A549 (cell line): ENCODE measurements around the gene FOXK1. TPM values are rescaled to one million over a fixed set of nuclear protein-coding genes. Genes with fewer than 3 reads are reported as not detected.

Experiments
- ATAC-seq, 2 experiments: fragments of 200-7000 bp in 1 of 2; fragments of >200 bp in 1 of 2; cut with Nextera tagmentation in 1 of 2; cut with Tn5 transposase in 1 of 2; 3 replicates each; pipeline versions ENCODE4 v1.8.0 to v1.9.1; 2018 to 2020; ENCODE audit warnings: mild to moderate bottlenecking in 1 of 2, moderate library complexity in 1 of 2
- CTCF ChIA-PET: fragments of 300-600 bp; sonication (Branson Sonifier 250); formaldehyde crosslinking; extraction: SDS; loops from one replicate; lab custom pipeline; 2021; ENCODE audit warnings: antibody characterized with exemption, inconsistent platforms; lab: Yijun Ruan, JAX
- POLR2A ChIA-PET: fragments of 350-600 bp; formaldehyde crosslinking; extraction: SDS; loops from one replicate; lab custom pipeline; 2021; ENCODE audit warnings: antibody characterized with exemption, inconsistent platforms; lab: Yijun Ruan, JAX
- DNase-seq, 2 experiments: peaks; one replicate each; pipeline versions ENCODE4 v3.0.0 to v3.0.0-alpha.2; 2011 to 2016; ENCODE audit warnings: low read depth in 1 of 2, low spot score in 1 of 2
- FAIRE-seq: peaks from 2 replicates; lab custom pipeline; 2011; peaks lifted over from hg19 to GRCh38; lab: Jason Lieb, UNC
- H3K27ac ChIP-seq, 2 experiments: fragments of >200 bp; sonication (Bioruptor Twin); formaldehyde crosslinking; 3 replicates each; pipeline ENCODE4 v1.5.1; 2016 to 2017
- H3K4me1 ChIP-seq: fragments of >200 bp; sonication (Bioruptor Twin); formaldehyde crosslinking; 3 replicates; pipeline ENCODE4 v1.6.1; 2016
- H3K4me2 ChIP-seq: fragments of >200 bp; sonication (Bioruptor Twin); formaldehyde crosslinking; 3 replicates; pipeline ENCODE4 v1.6.1; 2016
- H3K4me3 ChIP-seq: fragments of >200 bp; sonication (Bioruptor Twin); formaldehyde crosslinking; 3 replicates; pipeline ENCODE4 v1.5.1; 2016
- H3K9me3 ChIP-seq: fragments of >200 bp; sonication (Bioruptor Twin); formaldehyde crosslinking; 3 replicates; pipeline ENCODE4 v1.6.1; 2016
- BHLHE40 ChIP-seq: IDR thresholded peaks from 2 replicates; pipeline ENCODE4 v1.6.1; 2012; ENCODE audit warnings: low read depth, low read length, inconsistent platforms
- CEBPB ChIP-seq, 2 experiments: fragments of >200 bp in 1 of 2; sonication (Bioruptor Twin) in 1 of 2; formaldehyde crosslinking in 1 of 2; IDR thresholded peaks; 2 replicates each; pipeline ENCODE4 v1.6.1; 2012 to 2016
- CHD2 ChIP-seq: fragments of 150-350 bp; IDR thresholded peaks from 2 replicates; pipeline ENCODE4 v1.6.1; 2014; ENCODE audit warnings: low read length; ENCODE audit not compliant: partially characterized antibody
- CHD4 ChIP-seq: fragments of 200-600 bp; sonication (generic); IDR thresholded peaks from 2 replicates; pipeline ENCODE4 v1.6.1; 2016; ENCODE audit warnings: antibody characterized with exemption, mild to moderate bottlenecking, borderline replicate concordance
- CTCF ChIP-seq: fragments of >200 bp; sonication (Bioruptor Twin); formaldehyde crosslinking; IDR thresholded peaks from 3 replicates; pipeline ENCODE4 v1.5.1; 2016
- E2F6 ChIP-seq: IDR thresholded peaks from 2 replicates; pipeline ENCODE4 v1.6.1; 2012; ENCODE audit warnings: low read depth, borderline replicate concordance
- EHF ChIP-seq: fragments of 250-450 bp; sonication (Bioruptor Pico); IDR thresholded peaks from 2 replicates; pipeline ENCODE4 v1.5.0; 2020; ENCODE audit warnings: mild to moderate bottlenecking
- ELK1 ChIP-seq: fragments of 150-350 bp; IDR thresholded peaks from 2 replicates; pipeline ENCODE4 v1.6.1; 2014; ENCODE audit warnings: low read depth, mild to moderate bottlenecking, low read length
- EP300 ChIP-seq, 2 experiments: fragments of >200 bp; sonication (Bioruptor Twin); formaldehyde crosslinking; IDR thresholded peaks; 2 replicates in 1 of 2; 3 replicates in 1 of 2; pipeline ENCODE4 v1.6.1; 2016 to 2017
- FOSB ChIP-seq: fragments of 250-450 bp; sonication (Bioruptor Pico); IDR thresholded peaks from 2 replicates; pipeline ENCODE4 v1.5.0; 2020; ENCODE audit warnings: mild to moderate bottlenecking, moderate library complexity
- FOSL2 ChIP-seq, 2 experiments: fragments of 450-650 bp in 1 of 2; fragments of >200 bp in 1 of 2; sonication (Bioruptor Twin) in 1 of 2; formaldehyde crosslinking; IDR thresholded peaks; 2 replicates each; pipeline versions ENCODE4 v1.5.0 to v1.6.1; 2016 to 2020; ENCODE audit warnings: mild to moderate bottlenecking in 1 of 2, moderate library complexity in 1 of 2
- HDAC2 ChIP-seq: fragments of 200-600 bp; sonication (generic); IDR thresholded peaks from 2 replicates; pipeline ENCODE4 v1.6.1; 2016
- HOXA7 ChIP-seq: fragments of 250-450 bp; sonication (Bioruptor Pico); IDR thresholded peaks from 2 replicates; pipeline ENCODE4 v1.5.0; 2020; ENCODE audit warnings: mild to moderate bottlenecking, moderate library complexity
- HOXB13 ChIP-seq: fragments of 250-450 bp; sonication (Bioruptor Pico); IDR thresholded peaks from 2 replicates; pipeline ENCODE4 v1.5.0; 2020; ENCODE audit warnings: low read depth, mild to moderate bottlenecking, moderate library complexity
- KDM1A ChIP-seq: fragments of 200-600 bp; sonication (generic); IDR thresholded peaks from 2 replicates; pipeline ENCODE4 v1.6.1; 2016; ENCODE audit warnings: low read depth, mild to moderate bottlenecking
- MAFK ChIP-seq: fragments of 450-650 bp; IDR thresholded peaks from 2 replicates; pipeline ENCODE4 v1.6.1; 2014; ENCODE audit not compliant: partially characterized antibody
- MAZ ChIP-seq: fragments of 150-350 bp; IDR thresholded peaks from 2 replicates; pipeline ENCODE4 v1.6.1; 2014; ENCODE audit warnings: antibody characterized with exemption, low read depth, low read length, borderline replicate concordance
- NFE2L2 ChIP-seq: fragments of 150-350 bp; conservative IDR thresholded peaks from 2 replicates; pipeline ENCODE4 v1.6.1; 2014; ENCODE audit warnings: low read length
- NPAS2 ChIP-seq: fragments of 250-450 bp; sonication (Bioruptor Pico); IDR thresholded peaks from 2 replicates; pipeline ENCODE4 v1.8.0; 2022; ENCODE audit warnings: mild to moderate bottlenecking, moderate library complexity, borderline replicate concordance
- NR3C1 ChIP-seq: fragments of >200 bp; sonication (Bioruptor Twin); formaldehyde crosslinking; IDR thresholded peaks from 3 replicates; pipeline ENCODE4 v1.6.1; 2017
- PBX3 ChIP-seq: IDR thresholded peaks from 2 replicates; pipeline ENCODE4 v1.6.1; 2012
- POLR2A ChIP-seq: IDR thresholded peaks from 2 replicates; pipeline ENCODE4 v1.6.1; 2012; ENCODE audit warnings: mild to moderate bottlenecking, low read length
- RARB ChIP-seq: fragments of 250-450 bp; sonication (Bioruptor Pico); IDR thresholded peaks from 2 replicates; pipeline ENCODE4 v1.8.0; 2021; ENCODE audit warnings: mild to moderate bottlenecking, moderate library complexity
- RFX5 ChIP-seq: fragments of 450-650 bp; IDR thresholded peaks from 2 replicates; pipeline ENCODE4 v1.7.1; 2014; ENCODE audit warnings: antibody characterized with exemption, mild to moderate bottlenecking, moderate library complexity
- SMC3 ChIP-seq: fragments of >200 bp; sonication (Bioruptor Twin); formaldehyde crosslinking; IDR thresholded peaks from 3 replicates; pipeline ENCODE4 v1.6.1; 2018; ENCODE audit warnings: inconsistent platforms
- SREBF2 ChIP-seq: fragments of 450-650 bp; IDR thresholded peaks from 2 replicates; pipeline ENCODE4 v1.6.1; 2014; ENCODE audit warnings: mild to moderate bottlenecking, moderate library complexity
- TFCP2L1 ChIP-seq: fragments of 250-450 bp; sonication (Bioruptor Pico); IDR thresholded peaks from 2 replicates; pipeline ENCODE4 v1.5.0; 2021; ENCODE audit warnings: mild to moderate bottlenecking
- ZNF302 ChIP-seq: fragments of 250-450 bp; sonication (Bioruptor Pico); IDR thresholded peaks from 2 replicates; pipeline ENCODE4 v1.9.0; 2021; ENCODE audit warnings: inconsistent platforms, mild to moderate bottlenecking, moderate library complexity
- ZSCAN20 ChIP-seq: fragments of 250-450 bp; sonication (Bioruptor Pico); IDR thresholded peaks from 2 replicates; pipeline ENCODE4 v1.8.0; 2022; ENCODE audit warnings: mild to moderate bottlenecking, moderate library complexity
- WGBS: methylation state at CpG from one replicate; pipeline ENCODE4 v1.1.6; 2017; ENCODE audit errors: missing lambda C conversion rate; 5-methylcytosine and 5-hydroxymethylcytosine counted together
- polyA plus RNA-seq, 4 experiments: library from polyadenylated mRNA; depleted of rRNA in 3 of 4; stranded (reverse); fragments of >200 nt; fragmentation: RNase III in 1 of 4; extraction: RNeasy Plus Mini Kit Qiagen cat#74134 plus additional on column Dnase treatment in 1 of 4; gene quantifications; 2 replicates in 3 of 4; 3 replicates in 1 of 4; pipeline ENCODE4 v1.2.3, GENCODE V29; 2011 to 2017
- TF ChIP-seq, protein P1 (sequence below): fragments of >200 bp; sonication (Bioruptor Twin); formaldehyde crosslinking; IDR thresholded peaks from 2 replicates; pipeline ENCODE4 v1.6.1; 2016
- TF ChIP-seq, protein P2 (sequence below): fragments of >200 bp; sonication (Bioruptor Twin); formaldehyde crosslinking; IDR thresholded peaks from 3 replicates; pipeline ENCODE4 v1.6.1; 2016

Gene FOXK1
- polyA plus RNA-seq, 2 of the 4 experiments (the other 2 are of a cell fraction) = 6.8 to 10.9 TPM

GRCh38 chr7:4737300-4737699, 55.2 kb downstream of the FOXK1 start:
- no peak for DNase-seq
- H3K4me3 ChIP-seq = no peak overlapping the region
- FAIRE-seq = no peak
- H3K9me3 ChIP-seq = no peaks in the 10 kb centered on the region
- no peak overlapping the region for H3K4me2 ChIP-seq
- peaks cover 49% of the 10 kb centered on the region for H3K4me1 ChIP-seq
- no peak for TF ChIP-seq CHD2
- TF ChIP-seq CHD4 = no peak
- no peak for TF ChIP-seq HDAC2
- TF ChIP-seq BHLHE40 = no peak
- 89% methylated on average over 15 of the region's 15 CpGs for WGBS
- ChIA-PET POLR2A (no interaction called here), CTCF (interaction anchor here (1.3 to 1.9 kb wide), 2 partner anchors 17 to 95 kb away, joined by 3 to 8 read pairs; no protein-coding TSS in a partner anchor)
- H3K27ac ChIP-seq = peak overlapping the region; percentile 96 to 99
- ATAC-seq = no peak

DNA sequence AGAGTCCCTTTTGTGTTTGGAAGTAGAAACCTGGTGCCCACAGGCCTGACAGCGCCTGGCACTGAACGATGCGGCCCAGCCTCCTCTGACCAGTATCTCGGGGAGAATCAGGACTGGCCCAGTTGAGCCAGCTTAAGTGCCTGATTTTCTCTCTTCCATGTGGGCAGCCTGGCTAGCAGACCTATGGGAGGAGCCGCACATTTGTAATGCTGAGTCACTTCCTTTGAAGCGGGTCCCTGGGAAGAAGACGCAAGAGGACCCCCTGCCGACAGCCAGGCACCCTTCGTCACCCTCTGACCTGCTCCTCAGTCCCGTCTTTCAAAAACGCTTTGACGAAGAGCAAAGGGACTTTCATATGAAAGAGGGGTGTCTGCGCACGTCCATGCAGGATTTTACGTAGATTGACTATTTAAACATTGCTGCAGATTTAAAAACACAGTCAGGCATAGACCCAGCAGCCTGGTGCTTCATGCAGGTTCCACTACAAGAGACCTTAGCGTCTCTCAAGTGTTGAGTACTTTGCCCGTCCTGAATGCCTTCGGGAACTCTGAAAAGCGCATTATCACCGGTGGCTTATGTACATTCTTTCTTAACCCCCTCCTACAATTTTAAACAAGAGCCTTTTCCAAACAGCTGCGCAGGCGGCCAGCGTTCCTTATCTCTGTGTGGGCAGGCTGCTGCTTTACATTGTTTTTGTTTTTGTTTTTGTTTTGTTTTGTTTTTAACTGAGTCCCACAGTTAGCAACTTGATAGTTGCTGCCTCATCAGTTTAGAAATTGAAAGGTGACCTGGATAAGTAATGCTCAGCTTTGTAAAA, 56.8 kb downstream of the FOXK1 start:
- peak; percentile 87 to 88 for ATAC-seq
- ChIA-PET CTCF (interaction anchor here (0.7 to 2.5 kb wide), 12 partner anchors 9 to 100 kb away, joined by 3 to 15 read pairs (median 4); no protein-coding TSS in a partner anchor), POLR2A (interaction anchor here (0.6 to 2.4 kb wide), 6 partner anchors 13 to 97 kb away, joined by 3 to 15 read pairs (median 4); partner anchors contain the start of gene AP5Z1)
- peak; percentile 91 to 98 for DNase-seq
- H3K4me2 ChIP-seq = peak overlapping the region; percentile 78
- H3K4me3 ChIP-seq = peak overlapping the region; percentile 23; the same call in 2 of the 3 replicates
- 1% methylated on average over 23 of the region's 23 CpGs for WGBS
- H3K27ac ChIP-seq = peak overlapping the region; percentile 96 to 99
- no peaks in the 10 kb centered on the region for H3K9me3 ChIP-seq
- FAIRE-seq = peak; percentile 93
- peaks cover 65% of the 10 kb centered on the region for H3K4me1 ChIP-seq
- TF ChIP-seq HOXB13 (CRISPR knock-in tag) (peak; percentile 90), ZSCAN20 (CRISPR knock-in tag) (no peak; the same call in none of the 2 replicates), TFCP2L1 (CRISPR knock-in tag) (no peak), ELK1 (no peak), MAZ (no peak), SMC3 (peak; percentile 46; the same call in 2 of the 3 replicates), E2F6 (no peak; the same call in 1 of the 2 replicates), CEBPB (IDR thresholded peaks at IDR 0.05) (peak in 1 of 2 experiments; percentile 60; a peak in 2 of 4 replicates), CTCF (no peak), BHLHE40 (no peak), NR3C1 (no peak), ZNF302 (CRISPR knock-in tag) (no peak), NPAS2 (CRISPR knock-in tag) (no peak), HDAC2 (no peak), NFE2L2 (peak; percentile 92), RARB (peak; percentile 88), SREBF2 (no peak), EP300 (IDR thresholded peaks at IDR 0.05) (peak; percentile 90 to 96; a peak in 4 of 5 replicates), EHF (CRISPR knock-in tag) (peak; percentile 77; the same call in 1 of the 2 replicates), POLR2A (0 out of 2 replicates have a peak, but pooled peaks have one; percentile 9), RFX5 (no peak), PBX3 (no peak), FOSB (CRISPR knock-in tag) (no peak; the same call in none of the 2 replicates), KDM1A (no peak), FOSL2 (IDR thresholded peaks at IDR 0.05) (0 out of 2 replicates have a peak, but pooled peaks have one; percentile 28), FOSL2 (CRISPR knock-in tag; IDR thresholded peaks at IDR 0.05) (peak; percentile 87), MAFK (peak; percentile 99), HOXA7 (CRISPR knock-in tag) (peak; percentile 10; the same call in 1 of the 2 replicates)
- TF ChIP-seq, protein P1, sequence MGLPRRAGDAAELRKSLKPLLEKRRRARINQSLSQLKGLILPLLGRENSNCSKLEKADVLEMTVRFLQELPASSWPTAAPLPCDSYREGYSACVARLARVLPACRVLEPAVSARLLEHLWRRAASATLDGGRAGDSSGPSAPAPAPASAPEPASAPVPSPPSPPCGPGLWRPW = no peak
- TF ChIP-seq, protein P2, sequence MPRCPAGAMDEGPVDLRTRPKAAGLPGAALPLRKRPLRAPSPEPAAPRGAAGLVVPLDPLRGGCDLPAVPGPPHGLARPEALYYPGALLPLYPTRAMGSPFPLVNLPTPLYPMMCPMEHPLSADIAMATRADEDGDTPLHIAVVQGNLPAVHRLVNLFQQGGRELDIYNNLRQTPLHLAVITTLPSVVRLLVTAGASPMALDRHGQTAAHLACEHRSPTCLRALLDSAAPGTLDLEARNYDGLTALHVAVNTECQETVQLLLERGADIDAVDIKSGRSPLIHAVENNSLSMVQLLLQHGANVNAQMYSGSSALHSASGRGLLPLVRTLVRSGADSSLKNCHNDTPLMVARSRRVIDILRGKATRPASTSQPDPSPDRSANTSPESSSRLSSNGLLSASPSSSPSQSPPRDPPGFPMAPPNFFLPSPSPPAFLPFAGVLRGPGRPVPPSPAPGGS = peak; percentile 51; the same call in 1 of the 3 replicates
